ENCODE results near the gene NUP42. TPM values are rescaled to one million over a fixed set of nuclear protein-coding genes. Genes with fewer than 3 reads are reported as not detected.

The NUP42 gene
- total RNA-seq, 1 donor from 2014 or later, result 36.9 TPM

GRCh38 chr7:23175938-23176337 lies 5.9 kb upstream of the NUP42 start:
- DNase-seq (ENCODE audit: low read depth) (no peak), FAIRE-seq (no peak)
- Mint-ChIP-seq H3K27ac (ENCODE audit: unreplicated experiment) (no peak overlapping the region), H3K27me3 (ENCODE audit: low read depth, unreplicated experiment) (no peaks in the 10 kb centered on the region), H3K9me3 (ENCODE audit: unreplicated experiment) (no peaks in the 10 kb centered on the region), H3K36me3 (ENCODE audit: low read depth, unreplicated experiment) (no peaks in the 10 kb centered on the region), H3K4me1 (ENCODE audit: low read depth, unreplicated experiment) (no peaks in the 10 kb centered on the region), H3K4me3 (ENCODE audit: unreplicated experiment) (no peak overlapping the region)
- Histone ChIP-seq H3K9ac (ENCODE audit: low read length) (no peak overlapping the region), H3K4me1 (ENCODE audit: insufficient read depth, low read length) (no peaks in the 10 kb centered on the region), H2AFZ (ENCODE audit: low read depth, low read length) (no peak overlapping the region), H3K4me3 (ENCODE audit: insufficient read depth, low read depth, low read length) (no peak overlapping the region), H3K4me2 (ENCODE audit: low read length) (no peak overlapping the region), H3K79me2 (ENCODE audit: insufficient read depth, low read length) (no peaks in the 10 kb centered on the region), H3K27ac (ENCODE audit: low read depth, low read length) (no peak overlapping the region), H3K27me3 (ENCODE audit: insufficient read depth, low read length) (no peaks in the 10 kb centered on the region), H3K36me3 (ENCODE audit: insufficient read depth, low read length) (no peaks in the 10 kb centered on the region), H3K9me3 (ENCODE audit: insufficient read depth, low read depth, low read length) (no peaks in the 10 kb centered on the region), H4K20me1 (ENCODE audit: insufficient read depth, low read length) (no peaks in the 10 kb centered on the region)
- TF ChIP-seq, protein P1, sequence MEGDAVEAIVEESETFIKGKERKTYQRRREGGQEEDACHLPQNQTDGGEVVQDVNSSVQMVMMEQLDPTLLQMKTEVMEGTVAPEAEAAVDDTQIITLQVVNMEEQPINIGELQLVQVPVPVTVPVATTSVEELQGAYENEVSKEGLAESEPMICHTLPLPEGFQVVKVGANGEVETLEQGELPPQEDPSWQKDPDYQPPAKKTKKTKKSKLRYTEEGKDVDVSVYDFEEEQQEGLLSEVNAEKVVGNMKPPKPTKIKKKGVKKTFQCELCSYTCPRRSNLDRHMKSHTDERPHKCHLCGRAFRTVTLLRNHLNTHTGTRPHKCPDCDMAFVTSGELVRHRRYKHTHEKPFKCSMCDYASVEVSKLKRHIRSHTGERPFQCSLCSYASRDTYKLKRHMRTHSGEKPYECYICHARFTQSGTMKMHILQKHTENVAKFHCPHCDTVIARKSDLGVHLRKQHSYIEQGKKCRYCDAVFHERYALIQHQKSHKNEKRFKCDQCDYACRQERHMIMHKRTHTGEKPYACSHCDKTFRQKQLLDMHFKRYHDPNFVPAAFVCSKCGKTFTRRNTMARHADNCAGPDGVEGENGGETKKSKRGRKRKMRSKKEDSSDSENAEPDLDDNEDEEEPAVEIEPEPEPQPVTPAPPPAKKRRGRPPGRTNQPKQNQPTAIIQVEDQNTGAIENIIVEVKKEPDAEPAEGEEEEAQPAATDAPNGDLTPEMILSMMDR (IDR thresholded peaks at IDR 0.05; ENCODE audit: insufficient read depth, low read depth, low read length), result no peak
- TF ChIP-seq EZH2 (IDR thresholded peaks at IDR 0.05; ENCODE audit: insufficient read depth, low read length), result no peak

DNA sequence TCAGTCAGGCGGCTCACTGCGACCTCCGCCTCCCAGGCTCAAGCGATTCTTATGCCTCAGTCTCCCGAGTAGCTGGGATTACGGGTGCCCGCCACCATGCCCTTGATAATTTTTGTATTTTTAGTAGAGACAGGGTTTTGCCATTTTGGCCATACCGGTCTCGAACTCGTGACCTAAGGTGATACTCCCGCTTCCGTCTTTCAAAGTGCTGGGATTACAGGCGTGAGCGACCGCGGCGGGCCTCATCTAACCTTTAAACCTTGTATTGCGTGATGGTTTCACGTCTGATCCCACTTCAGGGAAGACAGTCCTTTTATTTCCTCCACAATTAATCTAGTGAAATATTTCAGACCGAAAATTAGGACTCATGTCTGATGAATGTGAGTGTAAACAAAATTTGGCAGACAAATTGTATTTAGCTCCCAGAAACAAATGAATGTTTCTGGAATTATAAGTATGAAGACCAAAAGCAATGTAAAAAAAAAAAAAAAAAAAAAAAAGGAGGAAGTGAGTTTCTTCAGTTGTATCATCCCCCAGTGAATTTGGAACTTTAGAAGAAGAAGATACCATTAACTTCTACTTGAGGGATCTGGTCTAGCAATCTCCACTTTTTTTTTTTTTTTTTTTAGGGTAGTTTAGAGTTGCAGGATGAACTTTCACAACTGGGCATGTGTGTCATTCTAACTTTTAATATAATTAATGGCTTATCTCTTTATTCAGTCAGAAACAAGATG lies 1.6 kb downstream of the NUP42 start:
- no peaks in the 10 kb centered on the region for H4K20me1 ChIP-seq (ENCODE audit: insufficient read depth, low read length)
- no peaks in the 10 kb centered on the region for H3K9me3 ChIP-seq (ENCODE audit: insufficient read depth, low read depth, low read length)
- peak overlapping the region; percentile 93 for H3K9ac ChIP-seq (ENCODE audit: low read length)
- no peak for DNase-seq (ENCODE audit: low read depth)
- H3K4me3 ChIP-seq (ENCODE audit: insufficient read depth, low read depth, low read length), result peak overlapping the region; percentile 94
- peaks cover 44% of the 10 kb centered on the region for H3K79me2 ChIP-seq (ENCODE audit: insufficient read depth, low read length)
- H3K9me3 Mint-ChIP-seq (ENCODE audit: unreplicated experiment), result no peaks in the 10 kb centered on the region
- peak overlapping the region; percentile 98 for H3K27ac Mint-ChIP-seq (ENCODE audit: unreplicated experiment)
- H3K4me2 ChIP-seq (ENCODE audit: low read length), result peak overlapping the region; percentile 87
- H3K4me3 Mint-ChIP-seq (ENCODE audit: unreplicated experiment), result peak overlapping the region; percentile 94
- TF ChIP-seq EZH2 (IDR thresholded peaks at IDR 0.05; ENCODE audit: insufficient read depth, low read length), result no peak
- TF ChIP-seq, protein P1 (IDR thresholded peaks at IDR 0.05; ENCODE audit: insufficient read depth, low read depth, low read length), result no peak
- no peak overlapping the region for H2AFZ ChIP-seq (ENCODE audit: low read depth, low read length)
- H3K27me3 Mint-ChIP-seq (ENCODE audit: low read depth, unreplicated experiment), result no peaks in the 10 kb centered on the region
- peaks cover 3% of the 10 kb centered on the region for H3K36me3 Mint-ChIP-seq (ENCODE audit: low read depth, unreplicated experiment)
- H3K27me3 ChIP-seq (ENCODE audit: insufficient read depth, low read length), result no peaks in the 10 kb centered on the region
- peaks cover 15% of the 10 kb centered on the region for H3K36me3 ChIP-seq (ENCODE audit: insufficient read depth, low read length)
- peaks cover 10% of the 10 kb centered on the region for H3K4me1 Mint-ChIP-seq (ENCODE audit: low read depth, unreplicated experiment)
- no peak overlapping the region for H3K27ac ChIP-seq (ENCODE audit: low read depth, low read length)
- FAIRE-seq, result no peak
- peaks cover 8% of the 10 kb centered on the region for H3K4me1 ChIP-seq (ENCODE audit: insufficient read depth, low read length)

- Histone ChIP-seq H3K9ac (ENCODE audit: low read length) (no peak overlapping the region), H2AFZ (ENCODE audit: low read depth, low read length) (no peak overlapping the region), H3K79me2 (ENCODE audit: insufficient read depth, low read length) (peaks cover 44% of the 10 kb centered on the region), H3K9me3 (ENCODE audit: insufficient read depth, low read depth, low read length) (no peaks in the 10 kb centered on the region), H3K36me3 (ENCODE audit: insufficient read depth, low read length) (peaks cover 23% of the 10 kb centered on the region), H3K4me2 (ENCODE audit: low read length) (peak overlapping the region; percentile 87), H3K4me1 (ENCODE audit: insufficient read depth, low read length) (peaks cover 8% of the 10 kb centered on the region), H3K4me3 (ENCODE audit: insufficient read depth, low read depth, low read length) (no peak overlapping the region), H3K27ac (ENCODE audit: low read depth, low read length) (no peak overlapping the region), H3K27me3 (ENCODE audit: insufficient read depth, low read length) (no peaks in the 10 kb centered on the region), H4K20me1 (ENCODE audit: insufficient read depth, low read length) (no peaks in the 10 kb centered on the region)
- Mint-ChIP-seq H3K9me3 (ENCODE audit: unreplicated experiment) (no peaks in the 10 kb centered on the region), H3K27ac (ENCODE audit: unreplicated experiment) (no peak overlapping the region), H3K36me3 (ENCODE audit: low read depth, unreplicated experiment) (peaks cover 4% of the 10 kb centered on the region), H3K4me3 (ENCODE audit: unreplicated experiment) (peak overlapping the region; percentile 79), H3K4me1 (ENCODE audit: low read depth, unreplicated experiment) (peaks cover 10% of the 10 kb centered on the region), H3K27me3 (ENCODE audit: low read depth, unreplicated experiment) (no peaks in the 10 kb centered on the region)
- DNase-seq (ENCODE audit: low read depth) (no peak), FAIRE-seq (no peak)
- TF ChIP-seq, protein P1 (IDR thresholded peaks at IDR 0.05; ENCODE audit: insufficient read depth, low read depth, low read length), result no peak
- no peak for TF ChIP-seq EZH2 (IDR thresholded peaks at IDR 0.05; ENCODE audit: insufficient read depth, low read length)
Measured at GRCh38 chr7:23184291-23184690, 2.4 kb downstream of the NUP42 start.
